H54 (cell line): ENCODE results near the gene VSTM2B.

Experiments
- DNase-seq: peaks from one replicate; pipeline ENCODE4 v3.0.0; 2011; ENCODE audit warnings: low spot score, mixed read lengths; ENCODE audit not compliant: insufficient read length
- FAIRE-seq: peaks from 3 replicates; lab custom pipeline; 2011; peaks lifted over from hg19 to GRCh38; lab: Jason Lieb, UNC
- POLR2A ChIP-seq: IDR thresholded peaks from 2 replicates; pipeline ENCODE4 v1.6.1; 2011; ENCODE audit warnings: low read depth, mild to moderate bottlenecking, low read length

VSTM2B gene

GRCh38 chr19:29614046-29614445, 88.3 kb downstream of the VSTM2B start:
- FAIRE-seq, result no peak
- DNase-seq, result no peak
- no peak for TF ChIP-seq POLR2A
